NOMO-1 treated with DMSO at 0.1 percent for 48 hours (cell line): ENCODE results near the gene WWOX.
A peak's percentile ranks its signal among the peaks of the same experiment; 100 is the strongest.

Source experiments
- DNase-seq: peaks from one replicate; lab custom pipeline; 2025; ENCODE audit not compliant: unreplicated experiment; lab: John Stamatoyannopoulos, UW

WWOX gene

DNA sequence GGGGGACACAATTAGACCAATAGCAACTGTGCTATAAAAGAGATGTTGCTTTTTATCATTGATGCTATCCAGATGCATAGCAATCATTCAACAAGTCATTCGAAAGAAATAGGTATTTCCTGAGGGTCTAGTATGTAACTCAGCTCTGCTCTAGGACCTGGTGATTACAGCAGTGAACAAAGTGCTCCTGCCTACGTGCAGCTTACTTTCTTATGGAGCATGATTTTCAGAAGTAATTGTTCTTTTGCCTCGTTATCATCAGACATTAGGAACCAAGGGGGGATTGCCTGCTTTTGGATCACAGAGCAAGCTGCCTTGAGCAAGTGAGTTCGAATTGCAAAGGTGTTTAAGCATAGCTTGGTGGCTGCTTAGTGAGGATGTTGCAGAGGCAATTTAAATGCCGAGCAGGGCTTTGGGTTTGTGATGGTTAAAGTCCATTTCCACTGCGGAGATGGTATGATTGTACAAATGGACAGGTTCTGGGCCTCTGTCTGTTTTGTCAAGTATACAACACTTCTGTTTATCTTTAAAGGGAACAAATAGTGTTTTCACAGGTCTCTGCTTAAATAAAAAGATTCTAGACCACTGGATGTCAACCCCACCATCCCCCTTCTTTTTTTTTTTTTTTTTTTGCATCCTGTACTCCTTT, 41.5 kb downstream of the WWOX start:
- DNase-seq = no peak

DNA sequence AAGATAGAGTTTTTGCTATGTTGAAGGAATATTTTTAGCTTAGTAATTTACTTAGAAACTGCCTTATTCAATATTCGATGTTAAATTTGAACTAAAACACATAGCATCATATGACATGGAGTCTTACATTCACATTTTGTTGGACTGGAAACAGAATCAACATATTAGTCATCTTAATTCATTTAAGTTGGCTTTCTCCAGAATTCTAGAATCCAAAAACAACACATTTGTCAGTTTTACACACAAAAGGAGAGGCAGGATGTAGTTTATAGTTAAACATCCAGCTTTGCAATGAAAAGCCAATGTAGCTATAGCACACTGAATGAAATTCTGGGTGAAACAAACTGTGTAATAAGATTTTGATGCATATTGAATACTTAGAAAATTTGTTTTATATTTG, 43.3 kb downstream of the WWOX start:
- no peak for DNase-seq

DNA sequence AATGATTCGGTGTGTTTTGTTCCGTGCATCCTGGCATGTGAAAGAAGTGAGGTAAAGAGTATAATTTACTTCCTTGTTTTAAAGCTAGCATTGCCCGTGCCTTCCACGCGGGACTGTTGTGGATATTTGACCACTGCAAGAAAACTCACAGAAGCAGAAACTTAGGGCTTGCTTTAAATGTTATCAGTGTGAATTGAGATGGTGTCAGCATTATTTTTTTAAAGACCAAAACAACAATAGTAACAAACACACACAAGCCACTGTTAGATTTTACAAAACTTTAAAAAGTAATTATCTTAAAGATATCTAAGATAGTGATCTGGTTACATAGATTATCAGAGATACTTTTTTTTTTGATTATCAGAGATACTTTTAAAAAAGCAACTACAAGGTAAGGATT, 47.4 kb downstream of the WWOX start:
- DNase-seq = no peak

DNA sequence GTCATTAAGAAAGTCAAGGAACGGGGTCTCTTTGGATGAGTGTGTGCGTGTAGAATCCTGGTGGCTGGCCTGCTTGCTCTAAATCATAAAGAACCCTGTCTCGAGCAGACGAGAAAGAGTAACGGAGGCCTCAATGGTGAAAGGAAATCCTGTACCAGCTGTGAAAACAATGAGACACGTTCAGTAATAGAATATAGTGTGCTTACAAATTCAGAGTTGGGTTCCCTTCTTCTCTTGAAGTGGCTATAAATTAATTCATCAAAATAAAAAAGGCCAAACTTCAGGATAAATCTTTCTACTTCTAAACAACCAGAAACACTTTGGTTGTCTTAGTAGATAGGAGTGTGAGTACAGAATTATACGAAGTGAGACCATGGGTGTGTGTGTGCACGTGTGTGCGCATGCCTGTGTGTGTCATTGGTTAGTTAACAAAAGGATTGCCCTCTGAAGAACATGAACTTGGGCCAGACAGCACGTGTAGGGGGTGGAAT, 48.5 kb downstream of the WWOX start:
- DNase-seq = no peak

DNA sequence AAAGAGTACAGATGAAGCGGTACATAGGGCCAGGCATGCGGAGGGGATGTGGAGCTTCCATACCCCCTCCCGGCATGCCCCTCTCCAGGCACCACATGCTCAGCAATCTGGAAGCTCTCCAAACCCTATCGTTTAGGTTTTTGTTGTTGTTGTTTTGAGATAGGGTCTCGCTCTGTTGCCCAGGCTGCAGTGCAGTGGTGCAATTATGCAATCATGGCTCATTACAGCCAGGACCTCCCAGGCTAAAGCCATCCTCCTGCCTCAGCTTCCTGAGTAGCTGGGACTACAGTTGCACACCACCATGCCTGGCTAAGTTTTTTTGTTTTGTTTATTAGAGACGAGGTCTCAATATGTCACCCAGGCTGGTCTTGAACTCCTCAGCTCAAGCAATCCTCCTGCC, 50.8 kb downstream of the WWOX start:
- DNase-seq = no peak

DNA sequence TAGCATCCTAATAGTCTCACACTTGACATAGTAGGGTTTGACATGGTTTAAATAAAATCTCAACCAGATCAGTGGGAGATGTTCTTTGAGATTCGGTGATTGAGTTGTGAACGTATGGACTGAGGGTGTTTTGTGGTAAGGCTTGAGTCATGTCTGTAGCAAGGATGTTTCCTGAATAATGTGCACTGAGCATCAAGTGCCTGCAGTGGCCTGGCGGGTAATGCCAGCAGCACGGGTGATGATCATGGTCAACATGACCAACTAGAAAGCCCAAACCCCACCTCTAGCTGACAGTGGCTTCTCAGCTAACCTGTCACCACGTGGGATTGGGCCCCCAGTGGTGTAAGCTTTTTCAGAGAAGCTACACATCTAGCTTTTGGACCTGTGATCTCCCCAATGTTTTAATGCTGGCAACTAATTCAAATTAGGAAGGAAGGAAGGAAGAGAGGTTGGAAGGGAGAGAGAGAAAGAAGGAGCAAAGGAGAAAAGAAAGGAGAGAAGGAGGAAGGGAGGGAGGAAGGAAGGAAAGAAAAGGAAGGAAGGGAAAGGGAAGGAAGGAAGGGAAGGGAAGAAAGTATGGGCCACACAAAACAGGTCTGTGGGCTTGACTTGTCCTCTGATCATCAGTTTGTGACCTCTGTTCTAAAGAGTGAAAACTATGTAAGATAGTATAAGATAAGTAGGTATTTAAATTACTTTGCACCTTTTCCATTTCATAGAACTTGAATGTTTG, 55.4 kb downstream of the WWOX start:
- no peak for DNase-seq

DNA sequence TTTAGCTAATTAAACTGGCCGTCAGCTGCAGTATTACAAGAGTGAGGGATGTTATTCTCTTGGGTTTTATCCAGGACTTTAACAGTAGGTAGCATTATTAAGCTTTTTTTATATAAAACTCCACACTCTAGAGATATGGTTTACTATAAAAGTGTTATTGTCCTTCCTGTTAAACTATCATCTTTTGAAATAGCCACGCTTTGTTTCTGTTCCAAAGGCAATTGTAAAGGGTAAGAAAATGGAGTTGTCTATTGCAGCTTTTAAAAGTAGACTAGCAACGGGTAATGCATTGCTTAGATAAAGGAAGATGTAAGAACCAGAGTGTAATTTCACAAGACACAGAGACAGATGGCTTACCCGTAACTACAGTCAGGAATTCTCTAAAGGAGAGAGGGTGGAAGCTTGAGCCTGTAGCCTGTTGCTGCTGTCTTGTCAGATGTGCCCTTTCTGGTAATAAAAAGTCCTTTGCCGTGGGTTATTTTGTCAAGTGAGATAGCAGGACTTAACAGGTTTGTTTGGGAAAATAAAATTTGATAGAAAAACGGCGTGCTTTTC, 56.4 kb downstream of the WWOX start:
- DNase-seq = no peak

DNA sequence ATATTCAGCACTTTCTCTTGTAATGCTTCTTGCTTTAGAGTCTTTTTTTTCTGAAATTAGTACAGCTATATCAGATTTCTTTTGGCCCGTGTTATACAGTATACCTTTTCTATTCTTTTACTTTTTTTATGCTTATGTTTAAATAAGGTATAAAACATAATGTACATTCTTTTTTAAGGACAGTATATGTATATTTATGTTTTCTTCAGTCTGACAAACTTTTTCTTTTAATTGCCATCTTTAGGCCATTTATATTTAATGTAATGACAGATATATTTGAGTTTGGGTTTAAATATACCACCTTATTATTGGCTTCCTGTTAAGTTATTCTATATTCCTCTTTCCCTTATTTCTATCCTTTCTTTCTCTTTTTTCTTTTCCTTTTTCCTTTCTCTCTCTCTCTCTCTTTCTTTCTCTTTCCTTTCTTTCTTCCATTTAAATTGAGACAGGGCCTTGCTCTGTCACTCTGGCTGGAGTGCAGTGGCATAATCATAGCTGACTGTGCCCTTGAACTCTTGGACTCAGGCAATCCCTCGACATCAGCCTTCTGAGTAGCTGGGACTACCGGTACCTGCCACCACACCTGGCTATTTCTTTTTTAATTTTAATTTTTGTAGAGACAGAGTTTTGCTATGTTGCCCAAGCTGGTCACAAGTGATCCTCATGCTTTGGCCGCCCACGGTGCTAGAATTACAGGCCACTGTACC, 61.7 kb downstream of the WWOX start:
- no peak for DNase-seq

DNA sequence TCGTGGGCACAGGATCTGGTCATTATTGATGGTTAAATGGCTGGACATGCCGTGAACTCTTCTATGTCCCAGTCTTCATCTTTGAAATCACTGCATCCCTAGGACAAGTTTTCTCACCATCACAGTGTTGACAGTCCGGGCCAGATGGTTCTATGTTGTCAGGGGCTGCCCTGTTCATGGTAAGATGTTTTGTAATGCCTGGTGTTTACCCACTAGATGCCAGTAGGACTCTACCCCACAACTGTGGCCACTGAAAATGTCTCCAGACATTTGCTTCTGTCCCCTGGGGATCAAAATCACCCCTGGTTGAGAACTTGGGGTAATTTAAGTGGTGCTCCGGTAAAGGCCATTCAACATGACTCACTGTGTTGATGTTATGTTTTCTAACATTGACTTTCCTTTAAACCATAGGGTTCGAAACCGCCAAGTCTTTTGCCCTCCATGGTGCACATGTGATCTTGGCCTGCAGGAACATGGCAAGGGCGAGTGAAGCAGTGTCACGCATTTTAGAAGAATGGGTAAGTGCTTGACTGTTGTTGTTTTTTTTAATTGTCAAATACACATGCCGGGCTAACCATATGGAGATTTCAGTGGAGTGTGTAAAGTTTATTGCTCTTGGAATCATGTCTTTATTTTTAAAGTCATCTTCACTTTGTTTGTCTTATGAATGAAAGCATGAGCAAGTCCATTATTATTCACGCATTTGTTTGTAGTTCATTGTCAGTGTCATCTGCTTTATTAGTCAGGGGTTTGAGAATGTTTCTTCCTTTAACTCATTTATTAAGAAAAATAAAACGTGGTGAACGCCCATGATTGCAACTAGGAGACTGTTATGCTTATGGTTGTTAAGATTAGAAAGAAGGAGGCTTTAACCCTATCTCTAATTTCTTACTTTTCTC, 64.6 kb downstream of the WWOX start:
- no peak for DNase-seq

DNA sequence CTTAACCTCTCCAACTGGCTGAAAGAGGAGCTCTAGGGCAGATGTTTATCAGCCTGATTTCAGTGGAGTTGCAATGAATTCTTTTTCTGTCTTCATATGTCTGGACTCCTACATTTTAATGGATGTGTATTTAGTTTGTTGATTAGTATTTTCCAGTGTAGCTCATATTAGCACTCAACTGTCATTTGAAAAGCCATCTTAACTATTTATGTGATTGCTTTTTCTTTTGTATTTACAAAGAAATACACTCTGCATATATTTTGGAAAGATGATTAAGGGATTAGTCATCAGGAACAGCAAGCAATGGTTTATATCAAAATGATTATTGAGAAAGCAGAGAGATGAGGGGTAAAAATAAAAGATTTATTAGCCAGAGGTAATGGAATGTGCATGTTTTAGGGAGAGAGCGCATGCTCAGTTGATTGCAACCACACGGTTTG, 71.1 kb downstream of the WWOX start:
- no peak for DNase-seq

DNA sequence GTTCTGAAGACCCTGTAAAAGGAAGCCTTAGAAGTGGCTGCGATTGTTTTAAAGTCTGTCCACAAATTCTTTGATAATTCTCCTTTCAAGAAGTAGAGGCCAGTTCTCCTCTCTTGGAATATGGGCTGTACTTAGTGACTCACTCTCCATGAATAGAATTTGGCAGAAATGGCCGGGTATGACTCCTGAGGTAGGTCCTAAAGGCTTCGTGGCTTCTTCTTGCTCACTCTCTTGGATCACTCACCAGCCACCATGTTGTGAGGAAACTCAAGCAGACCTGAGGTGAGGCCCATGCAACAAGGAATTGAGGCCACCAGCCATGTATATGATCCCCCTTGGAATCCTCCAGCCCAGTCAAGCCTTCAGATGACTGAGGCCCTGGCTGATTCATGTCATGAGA, 75.8 kb downstream of the WWOX start:
- no peak for DNase-seq

DNA sequence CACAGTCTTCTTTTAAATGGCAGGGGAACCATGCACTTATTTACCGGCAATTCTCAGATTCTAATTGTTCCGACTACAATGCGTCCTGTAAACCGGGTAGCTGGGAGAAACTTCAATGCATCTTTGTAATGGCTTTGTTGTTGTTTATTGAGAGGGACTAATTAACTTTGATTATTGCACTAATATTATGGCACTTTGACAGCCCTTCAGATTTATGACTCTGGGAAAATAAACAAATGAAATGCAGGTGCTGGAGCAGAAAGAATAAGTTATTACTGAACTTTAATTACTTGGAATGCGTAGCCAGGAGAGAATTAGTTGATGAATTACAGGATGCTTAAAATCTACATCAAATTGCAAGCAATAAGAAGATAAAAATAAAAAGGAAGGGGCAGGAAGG, 77.0 kb downstream of the WWOX start:
- DNase-seq = no peak

DNA sequence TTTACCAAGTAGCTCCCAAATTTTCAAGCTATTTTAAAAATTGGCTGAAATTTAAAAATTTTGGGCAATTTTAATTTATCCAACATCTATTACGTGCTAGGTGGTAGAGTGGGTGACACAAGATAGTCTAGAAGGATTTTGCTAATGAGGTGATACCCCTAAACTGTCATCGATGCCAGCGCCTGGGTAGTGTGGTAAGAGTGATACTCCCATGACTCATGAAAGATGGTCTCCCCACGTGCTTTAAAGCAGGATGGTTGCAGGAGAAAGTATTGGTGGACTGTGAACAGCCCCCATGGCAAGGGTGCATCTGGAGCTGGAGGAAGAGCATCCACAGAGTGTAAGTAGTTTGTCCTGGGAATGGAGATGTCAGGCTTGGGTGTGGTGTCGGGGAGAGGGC, 77.8 kb downstream of the WWOX start:
- no peak for DNase-seq

DNA sequence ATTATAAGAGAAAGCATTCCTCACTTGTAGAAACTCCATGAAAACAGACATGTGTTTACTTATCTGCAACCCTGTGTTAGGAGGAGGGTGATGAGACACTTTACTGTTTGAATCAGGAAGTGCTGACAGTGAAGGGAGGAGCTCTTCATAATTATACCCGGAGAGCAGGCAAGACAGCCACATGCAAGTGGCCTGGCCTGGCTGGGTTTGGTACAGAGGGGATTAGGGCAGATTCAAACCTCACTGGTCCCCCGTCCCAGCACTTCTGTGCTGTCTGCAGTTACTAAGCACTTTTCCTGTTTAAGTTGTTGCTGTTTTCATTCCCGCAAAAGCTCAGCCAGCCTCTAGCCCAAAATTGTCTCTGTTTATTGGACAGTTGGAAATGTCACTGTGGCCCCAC, 78.5 kb downstream of the WWOX start:
- DNase-seq = peak; percentile 21

DNA sequence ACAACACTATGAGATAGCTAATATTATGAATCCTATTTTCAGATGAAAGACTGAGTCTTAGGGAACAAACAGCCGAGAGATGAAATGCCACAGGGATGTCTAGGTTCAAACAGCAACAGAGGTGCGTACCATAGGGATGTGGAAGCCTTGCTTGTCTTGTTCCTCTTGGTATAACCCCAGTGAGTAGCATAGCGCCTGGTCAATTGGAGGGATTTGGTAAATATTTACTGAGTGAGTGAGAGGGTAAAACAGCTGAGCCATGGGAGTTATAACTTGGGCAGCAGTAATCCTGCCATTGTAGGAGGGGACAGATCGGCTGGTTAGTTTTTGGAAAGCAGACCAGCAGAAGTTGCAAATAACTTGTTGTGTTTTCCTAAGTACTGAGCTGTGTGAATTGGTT, 80.2 kb downstream of the WWOX start:
- DNase-seq = no peak

DNA sequence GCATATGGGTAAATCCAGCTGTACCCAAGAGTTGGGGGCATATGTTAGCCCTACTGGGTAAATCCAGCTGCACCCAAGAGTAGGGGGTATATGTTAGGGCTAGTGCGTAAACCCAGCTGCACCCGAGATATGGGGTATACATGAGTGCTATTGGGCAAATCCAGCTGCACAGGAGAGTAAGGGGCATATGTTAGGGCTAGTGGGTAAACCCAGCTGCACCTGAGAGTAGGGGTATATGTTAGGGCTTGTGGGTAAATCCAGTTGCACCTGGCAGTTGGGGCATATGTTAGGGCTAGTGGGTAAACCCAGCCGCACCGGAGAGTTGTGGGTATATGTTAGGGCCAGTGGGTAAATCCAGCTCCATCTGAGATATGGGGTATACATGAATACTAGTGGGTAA, 80.9 kb downstream of the WWOX start:
- no peak for DNase-seq

DNA sequence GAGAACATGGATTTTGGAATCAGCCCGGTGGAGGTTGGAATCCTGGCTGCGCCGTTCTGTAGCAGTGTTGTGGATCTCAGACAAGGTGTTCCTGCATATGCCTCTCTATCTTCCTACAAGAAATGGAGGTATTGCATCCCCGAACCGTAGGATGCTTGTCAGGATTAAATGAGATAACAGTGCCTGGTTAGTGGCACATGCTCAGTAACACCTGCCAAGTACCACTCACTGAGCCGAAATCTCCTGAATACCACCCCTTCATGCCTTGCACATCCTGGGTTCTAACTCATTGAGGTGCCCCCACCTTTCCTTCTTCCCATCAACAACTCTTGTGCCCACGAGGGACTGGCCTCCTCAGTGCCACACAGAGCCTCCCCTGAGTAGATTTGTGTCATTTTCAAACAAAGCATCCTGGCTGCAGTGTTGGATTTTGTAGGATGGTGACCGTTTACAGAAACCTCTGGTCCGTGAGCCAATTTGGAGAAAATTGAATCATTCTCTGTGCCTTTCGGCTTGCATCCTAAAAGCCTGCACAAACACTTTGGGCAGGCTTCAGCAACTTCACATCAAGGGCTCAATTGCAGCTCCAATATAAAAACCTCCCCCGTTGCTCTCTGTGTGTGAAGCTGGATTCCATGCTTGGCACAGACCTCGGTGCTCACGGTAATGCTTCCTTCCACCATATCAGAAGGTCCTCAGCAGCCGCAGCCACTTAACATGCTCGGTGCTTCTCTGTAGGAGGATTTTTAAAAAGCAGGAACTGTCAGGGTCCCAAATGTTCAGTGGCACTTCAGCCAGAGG, 84.2 kb downstream of the WWOX start:
- DNase-seq = no peak

DNA sequence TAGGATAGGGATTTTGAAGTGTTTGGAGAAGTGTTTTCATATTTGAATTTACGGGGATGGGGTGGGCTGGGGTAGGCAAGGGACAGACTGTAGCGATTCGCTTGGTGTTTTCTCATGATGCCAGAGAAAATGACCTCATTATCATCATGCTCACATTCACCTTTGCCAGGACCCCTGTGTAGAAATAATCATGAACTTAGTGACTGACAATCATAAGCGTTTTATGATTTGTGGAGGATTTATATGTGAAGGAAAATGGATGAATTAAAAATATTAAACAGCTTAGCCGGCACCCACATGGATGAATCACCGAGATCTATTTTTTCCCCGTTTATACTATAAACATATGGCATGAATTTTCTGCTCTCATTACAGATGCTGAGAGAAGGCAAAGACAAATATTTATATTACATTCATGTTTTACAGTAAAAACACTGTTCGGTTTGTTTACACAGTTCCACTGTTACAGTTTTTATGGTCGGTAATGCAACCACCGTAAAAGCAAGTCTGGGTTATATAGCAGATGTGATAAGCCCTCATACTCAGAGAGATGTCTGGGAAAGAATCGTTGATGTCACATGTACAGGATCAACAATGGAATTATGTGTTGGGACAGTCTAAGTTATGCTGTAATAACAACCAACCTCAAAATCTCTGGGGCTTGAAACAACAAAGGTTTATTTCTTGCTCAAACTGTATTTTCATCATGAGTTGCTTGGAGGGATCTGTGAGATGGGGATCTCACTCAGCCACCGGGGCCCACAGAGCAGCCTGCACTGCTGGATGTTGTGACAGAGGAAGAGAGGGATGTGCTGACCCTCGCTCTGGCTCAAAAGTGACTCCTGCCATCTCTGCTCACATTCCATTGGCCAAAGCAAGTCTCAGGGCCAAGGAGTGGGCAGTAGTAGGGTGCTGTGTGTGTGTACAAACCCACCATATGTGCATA, 85.1 kb downstream of the WWOX start:
- DNase-seq = no peak

DNA sequence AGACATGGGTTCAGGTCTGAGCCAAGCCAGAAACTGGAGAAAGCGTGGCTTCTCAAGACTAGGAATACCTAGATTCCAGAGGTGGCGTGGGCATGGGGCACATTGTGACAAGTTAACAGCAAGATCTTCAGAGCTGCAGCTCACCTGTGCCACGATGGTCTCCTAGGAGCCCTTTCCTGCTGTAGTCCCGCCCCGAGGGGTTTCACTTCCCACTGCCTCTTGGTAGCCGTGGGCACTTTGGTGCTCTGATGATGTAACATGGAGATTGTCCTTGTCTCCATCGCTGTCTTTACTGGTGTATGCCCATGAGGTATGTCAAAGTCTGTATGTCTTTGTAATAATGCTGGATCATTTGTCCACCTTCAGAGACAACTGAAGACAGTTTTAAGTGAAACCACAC, 89.7 kb downstream of the WWOX start:
- peak; percentile 24 for DNase-seq
